ENCODE results near the gene RAB40B. TPM values are rescaled to one million over a fixed set of nuclear protein-coding genes. Genes with fewer than 3 reads are reported as not detected.
"Not testable (repeated sequence)": the region's sequence is repeated elsewhere in the genome, so short reads cannot be mapped to it uniquely, and the experiment has no call there.

RAB40B gene, protein sequence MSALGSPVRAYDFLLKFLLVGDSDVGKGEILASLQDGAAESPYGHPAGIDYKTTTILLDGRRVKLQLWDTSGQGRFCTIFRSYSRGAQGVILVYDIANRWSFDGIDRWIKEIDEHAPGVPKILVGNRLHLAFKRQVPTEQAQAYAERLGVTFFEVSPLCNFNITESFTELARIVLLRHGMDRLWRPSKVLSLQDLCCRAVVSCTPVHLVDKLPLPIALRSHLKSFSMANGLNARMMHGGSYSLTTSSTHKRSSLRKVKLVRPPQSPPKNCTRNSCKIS
- polyA plus RNA-seq (2013, experiment 1 of 2) = 7.7 TPM
- polyA plus RNA-seq (2013, experiment 2 of 2) = 7.4 TPM

GRCh38 chr17:82698065-82698973 lies at the start of gene RAB40B:
RAB40B (minus strand) TSS chr17:82698698; CDS start chr17:82698596, 102 bp downstream.
- 0 to 1% methylated on average over 74 to 93 of the region's 112 CpGs for WGBS, 2 experiments (ENCODE audit: insufficient coverage in 2 of 2)
- peaks cover 14% of the 10 kb centered on the region for H3K9me3 ChIP-seq (ENCODE audit: control insufficient read depth, low read length)
- H3K4me1 ChIP-seq (ENCODE audit: control insufficient read depth, insufficient read depth, low read length, poor library complexity, severe bottlenecking) = no peaks in the 10 kb centered on the region
- H3K4me3 ChIP-seq (ENCODE audit: extremely low read depth, insufficient read depth, low read length, poor library complexity, severe bottlenecking) = peak within 1 kb of the TSS; percentile 48
- H3K36me3 ChIP-seq (ENCODE audit: control insufficient read depth, insufficient read depth, low read length) = no peaks in the 10 kb centered on the region
- H3K27ac ChIP-seq (ENCODE audit: low read depth, low read length, severe bottlenecking) = no peak within 1 kb of the TSS

- Histone ChIP-seq H3K4me1 (ENCODE audit: control insufficient read depth, insufficient read depth, low read length, poor library complexity, severe bottlenecking) (no peaks in the 10 kb centered on the region), H3K9me3 (ENCODE audit: control insufficient read depth, low read length) (peaks cover 28% of the 10 kb centered on the region), H3K27ac (ENCODE audit: low read depth, low read length, severe bottlenecking) (no peak overlapping the region), H3K36me3 (ENCODE audit: control insufficient read depth, insufficient read depth, low read length) (peaks cover 17% of the 10 kb centered on the region), H3K4me3 (ENCODE audit: extremely low read depth, insufficient read depth, low read length, poor library complexity, severe bottlenecking) (no peak overlapping the region)
- WGBS, 2 experiments (ENCODE audit: insufficient coverage in 2 of 2) = 71 to 80% methylated on average over 5 to 6 of the region's 8 CpGs
These were observed 47.0 kb upstream of the RAB40B start for GRCh38 chr17:82745524-82745923.

- H3K9me3 ChIP-seq (ENCODE audit: control insufficient read depth, low read length) = peaks cover 25% of the 10 kb centered on the region
- WGBS, 2 experiments (ENCODE audit: insufficient coverage in 2 of 2) = 17% methylated on average over 1 of the region's 7 CpGs; no CpG with 5 or more reads in 1 of the 2 experiments
These were observed 46.2 kb upstream of the RAB40B start for GRCh38 chr17:82744736-82745135.

GRCh38 chr17:82743344-82744219 lies 45.1 kb upstream of the RAB40B start:
- H3K27ac ChIP-seq (ENCODE audit: low read depth, low read length, severe bottlenecking) = no peak overlapping the region
- H3K9me3 ChIP-seq (ENCODE audit: control insufficient read depth, low read length) = peaks cover 21% of the 10 kb centered on the region
- no peak overlapping the region for H3K4me3 ChIP-seq (ENCODE audit: extremely low read depth, insufficient read depth, low read length, poor library complexity, severe bottlenecking)
- no peaks in the 10 kb centered on the region for H3K4me1 ChIP-seq (ENCODE audit: control insufficient read depth, insufficient read depth, low read length, poor library complexity, severe bottlenecking)
- WGBS, 2 experiments (ENCODE audit: insufficient coverage in 2 of 2) = 87 to 92% methylated on average over 13 to 16 of the region's 16 CpGs
- H3K36me3 ChIP-seq (ENCODE audit: control insufficient read depth, insufficient read depth, low read length) = peaks cover 24% of the 10 kb centered on the region

More at GRCh38 chr17:82744736-82745135, 46.2 kb upstream of the RAB40B start:
- not testable (repeated sequence) for H3K27ac ChIP-seq (ENCODE audit: low read depth, low read length, severe bottlenecking); H3K4me3 ChIP-seq (ENCODE audit: extremely low read depth, insufficient read depth, low read length, poor library complexity, severe bottlenecking); H3K4me1 ChIP-seq (ENCODE audit: control insufficient read depth, insufficient read depth, low read length, poor library complexity, severe bottlenecking)
- H3K36me3 ChIP-seq (ENCODE audit: control insufficient read depth, insufficient read depth, low read length) = peaks cover 24% of the 10 kb centered on the region

DNA sequence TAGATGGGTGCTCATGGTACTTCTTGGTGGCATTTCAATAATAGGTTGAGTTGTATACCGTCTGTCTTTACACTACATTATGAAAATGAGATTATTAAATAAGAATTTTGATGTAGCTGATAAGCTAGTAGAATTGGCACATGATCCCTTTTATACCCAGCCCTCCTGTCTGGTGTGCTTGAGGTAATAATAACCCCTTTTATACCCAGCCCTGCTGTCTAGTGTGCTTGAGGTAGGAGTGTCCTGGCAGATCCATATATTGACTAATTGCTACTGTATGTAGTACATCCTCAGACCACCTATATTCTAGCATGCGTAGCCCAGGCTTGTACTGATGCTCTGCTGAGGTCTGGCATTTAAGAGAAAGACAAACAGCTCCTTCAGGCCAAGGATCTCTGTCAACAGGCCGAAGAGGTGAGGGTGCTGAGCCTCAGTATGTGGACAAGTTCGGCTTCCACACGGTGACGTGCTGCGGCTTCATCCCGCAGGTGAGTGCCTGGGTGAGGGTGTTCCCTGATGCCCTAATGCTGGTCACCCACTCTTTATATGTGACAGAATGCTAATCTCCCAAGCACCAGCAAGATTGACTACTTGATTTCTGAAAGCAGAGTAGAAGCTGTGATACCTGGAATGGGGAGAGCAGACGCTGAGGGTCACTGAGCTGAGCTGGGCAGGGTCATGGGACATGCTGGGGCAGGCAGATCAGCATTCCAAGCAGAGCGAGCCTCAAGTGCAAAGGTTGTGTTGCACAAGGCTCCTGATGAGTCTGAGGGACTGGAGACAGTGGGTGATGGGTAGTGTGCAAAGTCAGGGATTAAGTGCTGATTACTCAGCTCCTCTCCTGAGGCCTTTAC lies 42.6 kb upstream of the RAB40B start:
- Histone ChIP-seq H3K4me1 (ENCODE audit: control insufficient read depth, insufficient read depth, low read length, poor library complexity, severe bottlenecking) (no peaks in the 10 kb centered on the region), H3K36me3 (ENCODE audit: control insufficient read depth, insufficient read depth, low read length) (peaks cover 24% of the 10 kb centered on the region), H3K4me3 (ENCODE audit: extremely low read depth, insufficient read depth, low read length, poor library complexity, severe bottlenecking) (no peak overlapping the region), H3K27ac (ENCODE audit: low read depth, low read length, severe bottlenecking) (no peak overlapping the region), H3K9me3 (ENCODE audit: control insufficient read depth, low read length) (peaks cover 16% of the 10 kb centered on the region)
- WGBS, 2 experiments (ENCODE audit: insufficient coverage in 2 of 2) = 90 to 94% methylated on average over 7 of the region's 10 CpGs

- H3K36me3 ChIP-seq (ENCODE audit: control insufficient read depth, insufficient read depth, low read length) = peaks cover 34% of the 10 kb centered on the region
- H3K27ac ChIP-seq (ENCODE audit: low read depth, low read length, severe bottlenecking) = no peak overlapping the region
These were observed 39.7 kb upstream of the RAB40B start for GRCh38 chr17:82737967-82738877.

DNA sequence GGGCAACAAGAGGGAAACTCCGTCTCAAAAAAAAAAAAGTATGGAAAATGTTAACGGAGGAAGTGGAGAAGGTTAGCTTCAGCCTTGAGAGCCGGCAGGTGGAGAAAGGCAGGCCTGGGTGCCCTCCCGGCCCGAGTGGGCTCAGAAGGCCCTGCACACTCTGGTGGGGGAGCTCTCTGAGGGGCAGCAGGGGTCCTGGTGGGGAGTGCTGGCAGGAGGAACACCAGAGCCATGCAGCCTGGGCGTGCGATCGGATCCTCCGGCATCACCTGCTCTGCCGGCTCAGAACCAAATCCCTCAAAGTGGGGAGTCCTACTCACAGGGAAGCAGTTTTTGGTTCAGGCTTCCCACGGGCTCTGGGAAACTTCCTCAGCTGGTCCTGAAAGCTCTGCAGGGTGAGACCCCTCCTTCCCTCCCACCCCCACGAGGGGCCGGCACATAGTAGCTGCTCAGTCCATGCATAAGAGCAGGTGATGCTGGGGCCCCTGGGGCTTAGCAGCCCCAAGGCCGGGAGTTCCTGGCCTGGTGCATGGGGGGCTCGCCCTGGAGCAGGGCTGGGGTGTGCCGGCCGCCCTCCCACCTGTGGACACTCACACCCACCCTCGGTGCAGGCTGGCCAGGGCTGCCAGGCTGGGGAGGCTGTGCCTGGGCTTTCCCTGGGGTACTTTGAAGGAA lies 38.1 kb upstream of the RAB40B start:
- no peaks in the 10 kb centered on the region for H3K4me1 ChIP-seq (ENCODE audit: control insufficient read depth, insufficient read depth, low read length, poor library complexity, severe bottlenecking)
- WGBS, 2 experiments (ENCODE audit: insufficient coverage in 2 of 2) = 93 to 96% methylated on average over 12 to 13 of the region's 18 CpGs
- H3K4me3 ChIP-seq (ENCODE audit: extremely low read depth, insufficient read depth, low read length, poor library complexity, severe bottlenecking) = no peak overlapping the region
- H3K9me3 ChIP-seq (ENCODE audit: control insufficient read depth, low read length) = peaks cover 33% of the 10 kb centered on the region
- H3K36me3 ChIP-seq (ENCODE audit: control insufficient read depth, insufficient read depth, low read length) = peaks cover 41% of the 10 kb centered on the region
- no peak overlapping the region for H3K27ac ChIP-seq (ENCODE audit: low read depth, low read length, severe bottlenecking)

More at GRCh38 chr17:82737967-82738877, 39.7 kb upstream of the RAB40B start:
- 89 to 91% methylated on average over 21 to 26 of the region's 26 CpGs for WGBS, 2 experiments (ENCODE audit: insufficient coverage in 2 of 2)
- Histone ChIP-seq H3K4me3 (ENCODE audit: extremely low read depth, insufficient read depth, low read length, poor library complexity, severe bottlenecking) (no peak overlapping the region), H3K4me1 (ENCODE audit: control insufficient read depth, insufficient read depth, low read length, poor library complexity, severe bottlenecking) (no peaks in the 10 kb centered on the region), H3K9me3 (ENCODE audit: control insufficient read depth, low read length) (peaks cover 25% of the 10 kb centered on the region)

DNA sequence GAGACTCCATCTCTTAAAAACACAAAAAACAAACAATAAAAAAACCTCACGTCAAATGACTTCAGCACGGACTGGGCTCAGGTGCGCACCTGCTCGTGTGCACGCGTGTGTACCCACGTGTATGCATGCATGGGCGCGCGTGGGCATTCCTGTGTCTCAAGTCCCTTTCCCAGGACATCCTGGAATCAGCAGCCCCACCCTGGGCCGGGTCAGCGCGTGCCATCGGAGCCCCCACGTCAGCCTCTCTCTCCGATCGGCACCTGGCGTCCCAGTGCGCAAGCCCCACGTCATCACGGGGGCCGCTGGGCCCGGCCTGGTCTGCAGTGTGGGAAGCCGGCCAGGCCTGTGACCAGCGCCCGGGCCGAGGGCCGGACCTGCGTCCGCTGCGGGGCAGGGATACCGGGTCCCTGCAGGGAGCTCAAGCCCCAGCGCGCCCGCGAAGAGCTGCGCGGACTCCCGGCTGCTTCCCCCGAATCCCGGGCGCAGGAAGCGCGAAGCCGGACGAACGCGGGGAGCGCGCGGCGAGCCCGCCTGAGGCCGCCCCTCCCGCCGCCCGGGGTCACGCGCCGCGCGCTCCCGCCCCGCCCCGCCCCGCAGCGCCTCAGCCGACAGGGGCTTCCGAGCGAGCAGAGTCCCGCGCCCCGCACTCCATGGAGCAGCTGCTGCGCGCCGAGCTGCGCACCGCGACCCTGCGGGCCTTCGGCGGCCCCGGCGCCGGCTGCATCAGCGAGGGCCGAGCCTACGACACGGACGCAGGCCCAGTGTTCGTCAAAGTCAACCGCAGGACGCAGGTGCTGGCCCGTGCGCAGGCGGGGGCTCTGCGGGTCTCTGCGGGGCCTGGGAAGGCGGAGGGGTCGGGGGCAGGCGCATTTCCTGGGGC lies 36.7 kb upstream of the RAB40B start, which contains the start of gene FN3K:
Gene FN3K (plus strand): TSS at position 629 of the 880 bp plus-strand sequence. CDS start 22 bp downstream, at position 651.
- Histone ChIP-seq H3K4me3 (ENCODE audit: extremely low read depth, insufficient read depth, low read length, poor library complexity, severe bottlenecking) (peak within 1 kb of the TSS; percentile 52), H3K27ac (ENCODE audit: low read depth, low read length, severe bottlenecking) (no peak within 1 kb of the TSS), H3K9me3 (ENCODE audit: control insufficient read depth, low read length) (peaks cover 20% of the 10 kb centered on the region), H3K4me1 (ENCODE audit: control insufficient read depth, insufficient read depth, low read length, poor library complexity, severe bottlenecking) (no peaks in the 10 kb centered on the region), H3K36me3 (ENCODE audit: control insufficient read depth, insufficient read depth, low read length) (peaks cover 29% of the 10 kb centered on the region)
- 9 to 15% methylated on average over 59 to 87 of the region's 101 CpGs for WGBS, 2 experiments (ENCODE audit: insufficient coverage in 2 of 2)
